GM19372 (cell line): ENCODE data around the gene DTX3.
"Not testable (repeated sequence)": the region's sequence is repeated elsewhere in the genome, so short reads cannot be mapped to it uniquely, and the experiment has no call there.

Source experiments
- ATAC-seq: cut with Tn5 transposase; IDR thresholded peaks from one replicate; pipeline ENCODE4 v1.9.1; 2021; ENCODE audit warnings: mild to moderate bottlenecking, low read depth, moderate library complexity; ENCODE audit not compliant: unreplicated experiment

Gene DTX3

DNA sequence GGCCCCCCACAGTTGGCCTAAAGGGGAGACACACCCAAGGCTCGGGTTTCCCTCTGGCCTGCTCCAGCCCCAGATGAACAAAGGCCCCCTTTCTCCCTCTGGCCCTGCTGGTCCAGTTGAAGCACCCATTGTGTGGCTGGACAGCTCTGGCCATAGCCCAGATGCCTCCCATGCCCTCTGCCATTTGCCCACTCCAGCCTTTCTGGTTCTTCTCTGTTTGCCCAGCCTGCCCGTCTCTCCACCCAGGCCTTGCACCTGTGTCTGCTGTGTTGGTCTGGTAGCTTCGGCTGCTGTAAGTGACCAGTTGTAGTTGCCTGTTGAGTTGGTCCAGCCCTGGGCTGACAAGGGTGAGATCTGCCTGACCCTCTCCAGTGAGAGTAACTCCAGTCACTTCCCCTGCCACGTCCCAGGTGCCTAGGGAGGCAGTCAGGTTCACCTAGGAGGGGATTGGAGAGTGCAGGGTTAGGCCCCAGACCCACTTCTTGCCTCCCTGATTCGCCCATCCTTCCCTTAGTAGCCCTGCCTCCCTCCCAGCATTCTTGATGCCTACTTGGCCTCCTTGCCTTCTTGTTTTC is 25.4 kb downstream of the DTX3 start:
- ATAC-seq = no peak

DNA sequence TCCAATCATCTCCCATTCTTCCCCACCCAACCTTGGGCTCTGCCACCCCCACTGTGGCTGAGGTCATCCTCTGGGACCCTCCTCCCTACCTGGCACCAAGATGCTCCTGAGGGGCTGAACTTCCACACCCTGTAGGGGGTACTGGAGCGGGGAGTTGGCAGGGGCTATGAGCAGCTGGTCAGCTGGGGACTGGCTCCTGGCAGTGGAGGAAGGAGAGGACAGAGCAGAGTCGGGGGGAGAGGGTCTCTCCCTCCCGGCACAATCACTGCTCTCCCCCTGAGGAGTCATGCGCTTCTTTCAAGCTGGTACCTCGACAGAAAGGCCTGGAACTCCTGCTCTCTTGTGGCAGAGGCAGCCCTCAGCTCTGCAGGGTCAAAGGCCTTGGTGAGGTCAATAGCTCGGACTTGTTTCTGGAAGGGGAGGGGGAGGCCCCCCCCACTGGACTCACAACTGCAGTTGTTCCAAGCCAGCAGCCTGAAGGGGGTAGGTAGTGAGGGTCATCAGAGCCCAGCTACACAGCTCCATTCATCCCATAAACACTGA is 26.3 kb downstream of the DTX3 start:
- ATAC-seq = no peak

DNA sequence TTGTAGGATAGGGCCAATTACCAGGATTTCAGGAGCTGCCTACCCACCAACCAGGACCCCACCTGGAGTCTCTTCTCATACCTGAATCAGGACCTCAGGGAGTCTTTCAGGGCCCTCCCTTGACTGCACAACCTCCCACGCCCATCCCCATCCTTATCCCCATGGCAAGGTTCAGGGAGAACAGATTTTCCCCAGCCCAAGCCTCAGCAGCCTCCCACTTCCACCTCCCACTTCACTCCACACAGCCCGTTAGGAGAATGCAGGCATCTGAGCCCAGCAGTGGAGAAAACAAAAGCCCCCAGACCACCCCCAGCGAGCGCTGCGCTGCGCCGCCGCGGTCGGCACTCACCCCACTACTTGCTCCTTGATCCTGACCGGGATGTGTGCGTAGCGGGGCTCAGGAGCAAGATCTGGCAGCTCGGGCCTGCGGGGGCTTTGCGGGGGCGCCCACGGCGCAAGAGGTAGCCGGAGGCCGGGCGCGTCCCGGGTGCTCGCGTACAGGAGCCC is 27.0 kb downstream of the DTX3 start:
- no peak for ATAC-seq

DNA sequence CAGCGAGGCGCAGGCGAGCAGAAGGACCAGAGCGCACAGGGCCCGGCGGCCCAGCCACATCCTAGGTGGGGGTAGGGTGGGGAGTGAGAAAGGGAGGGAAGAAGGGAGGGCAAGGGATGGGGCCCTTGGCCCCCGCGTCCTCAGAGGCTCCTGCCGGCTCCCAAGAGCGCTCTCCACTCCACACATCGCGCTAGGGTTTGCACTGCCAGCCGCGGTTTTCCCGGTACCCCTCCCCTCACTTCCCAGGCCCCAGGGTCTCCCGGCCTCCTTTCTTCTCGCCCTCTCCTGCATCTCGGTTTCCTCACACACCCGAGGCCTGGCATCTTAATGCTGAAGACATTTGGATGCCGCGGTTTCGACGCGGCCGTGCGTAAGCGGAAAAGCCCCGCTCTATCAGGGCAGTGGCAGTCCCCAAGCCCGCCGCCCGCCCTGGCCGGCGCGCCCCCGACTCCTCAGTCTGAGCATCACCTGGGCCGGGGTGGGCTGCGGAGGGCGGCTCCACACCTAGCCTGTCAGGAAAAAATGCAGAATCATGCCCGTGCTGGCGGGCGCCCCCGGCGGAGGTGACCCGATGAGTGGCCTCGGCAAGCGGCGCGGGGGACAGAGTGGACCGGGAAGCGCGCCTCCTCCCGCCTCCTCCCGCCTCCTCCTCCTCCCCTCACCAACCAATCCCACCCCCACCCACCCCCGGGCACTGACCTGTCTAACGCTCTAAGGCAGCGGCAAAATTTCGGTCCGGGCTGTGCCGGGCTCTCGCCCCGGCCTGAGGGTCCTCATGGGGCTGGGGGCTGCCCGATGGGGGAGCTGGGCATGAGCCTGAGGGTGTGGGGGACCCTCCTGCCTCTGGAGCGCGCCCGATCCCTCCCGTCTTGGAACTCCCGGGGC is 27.7 kb downstream of the DTX3 start:
- peak; percentile 12 for ATAC-seq

DNA sequence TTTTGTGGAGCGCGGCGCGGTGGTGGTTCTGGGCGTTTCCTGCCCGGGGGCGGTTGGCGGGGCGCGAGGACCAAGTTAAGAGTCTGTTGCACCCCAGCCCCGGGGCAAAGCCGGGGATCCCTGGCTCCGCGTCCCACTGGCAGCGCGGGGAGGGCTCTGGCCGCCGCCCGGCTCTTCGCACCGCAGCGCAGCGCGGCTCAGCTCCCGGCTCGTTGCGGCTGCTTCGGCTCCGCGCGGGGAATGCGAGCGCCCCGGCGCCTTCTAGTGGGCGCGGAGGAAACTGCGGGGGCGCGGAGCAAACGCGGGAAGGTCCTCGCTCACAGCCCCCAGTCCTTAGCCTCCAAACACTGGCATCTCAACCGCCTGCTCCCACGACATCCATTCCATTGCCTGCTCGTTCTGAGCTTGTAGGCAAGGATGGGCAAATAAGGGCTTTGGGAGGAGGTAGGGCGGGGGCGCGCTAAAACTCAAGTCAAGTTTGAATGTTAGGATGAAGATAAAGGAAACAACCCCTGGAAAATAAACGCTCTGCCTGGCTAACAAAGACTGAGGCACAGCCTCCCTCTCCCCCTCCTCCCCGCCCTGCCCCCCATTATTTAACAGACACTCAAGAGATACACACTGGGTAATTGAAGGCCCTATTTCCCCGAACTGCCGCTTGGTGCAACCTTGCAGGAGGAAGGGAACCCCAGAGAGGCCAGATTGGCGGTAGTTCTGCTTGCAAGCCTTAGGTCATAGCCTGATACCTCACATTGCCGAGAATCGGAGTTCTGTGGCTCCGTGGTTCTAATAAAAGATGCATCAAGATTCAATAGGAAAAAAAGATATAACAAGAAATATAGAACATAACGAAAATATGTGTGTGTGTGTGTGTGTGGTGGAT is 28.6 kb downstream of the DTX3 start, which contains the start of gene B4GALNT1:
Gene B4GALNT1, minus strand, starts transcription at position 244 of the 883 bp plus-strand sequence. CDS start 1,069 bp downstream, outside the sequence.
- peak; percentile 85 for ATAC-seq

DNA sequence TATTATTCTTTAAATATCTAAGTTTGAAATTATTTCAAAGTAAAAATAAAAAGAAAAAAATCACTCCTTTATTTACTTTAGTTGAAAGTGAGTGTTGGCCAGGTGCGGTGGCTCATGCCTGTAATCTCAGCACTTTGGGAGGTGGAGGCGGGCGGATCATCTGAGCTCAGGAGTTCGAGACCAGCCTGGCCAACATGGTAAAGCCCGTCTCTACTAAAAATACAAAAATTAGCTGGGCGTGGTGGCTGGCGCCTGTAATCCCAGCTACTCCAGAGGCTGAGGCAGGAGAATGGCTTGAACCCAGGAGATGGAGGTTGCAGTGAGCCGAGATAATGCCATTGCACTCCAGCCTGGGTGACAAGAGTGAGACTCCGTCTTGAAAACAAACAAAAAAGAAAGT is 32.1 kb downstream of the DTX3 start:
- not testable (repeated sequence) for ATAC-seq

DNA sequence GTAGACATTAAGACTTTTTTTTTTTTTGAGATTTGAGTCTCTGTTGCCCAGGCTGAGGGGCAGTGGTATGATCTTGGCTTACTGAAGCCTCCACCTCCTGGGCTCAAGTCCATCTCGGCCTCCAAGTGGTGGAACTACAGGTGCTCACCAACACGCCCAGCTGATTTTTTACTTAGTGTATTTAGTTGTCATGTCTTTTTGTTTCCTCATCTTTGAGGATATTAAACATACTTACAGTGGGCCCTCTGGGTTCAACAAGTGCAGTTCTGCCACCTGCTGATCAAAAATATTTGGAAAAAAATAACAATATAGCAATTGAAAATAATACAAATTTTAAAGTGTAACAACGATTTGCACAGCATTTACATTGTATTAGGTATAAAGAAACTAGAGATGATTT is 32.7 kb downstream of the DTX3 start:
- no peak for ATAC-seq

DNA sequence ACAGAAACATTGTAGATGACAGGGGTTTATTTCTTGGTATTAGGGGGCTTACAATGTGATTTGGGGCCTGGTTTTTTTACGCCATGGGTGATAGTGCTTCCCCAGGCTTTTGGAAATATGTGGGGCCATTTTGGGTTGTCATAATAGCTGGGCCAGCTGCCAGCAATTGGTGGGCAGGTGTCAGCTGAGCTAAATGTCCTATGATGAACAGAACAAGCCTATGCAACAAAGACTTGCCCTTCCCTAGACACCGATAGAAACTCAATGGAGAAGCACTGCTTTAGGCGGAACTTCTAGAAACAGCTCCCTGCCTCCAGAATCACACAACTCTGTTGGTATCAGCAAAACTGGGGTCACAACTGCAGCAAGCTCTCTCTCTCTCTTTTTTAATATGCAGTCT is 33.5 kb downstream of the DTX3 start:
- no peak for ATAC-seq

DNA sequence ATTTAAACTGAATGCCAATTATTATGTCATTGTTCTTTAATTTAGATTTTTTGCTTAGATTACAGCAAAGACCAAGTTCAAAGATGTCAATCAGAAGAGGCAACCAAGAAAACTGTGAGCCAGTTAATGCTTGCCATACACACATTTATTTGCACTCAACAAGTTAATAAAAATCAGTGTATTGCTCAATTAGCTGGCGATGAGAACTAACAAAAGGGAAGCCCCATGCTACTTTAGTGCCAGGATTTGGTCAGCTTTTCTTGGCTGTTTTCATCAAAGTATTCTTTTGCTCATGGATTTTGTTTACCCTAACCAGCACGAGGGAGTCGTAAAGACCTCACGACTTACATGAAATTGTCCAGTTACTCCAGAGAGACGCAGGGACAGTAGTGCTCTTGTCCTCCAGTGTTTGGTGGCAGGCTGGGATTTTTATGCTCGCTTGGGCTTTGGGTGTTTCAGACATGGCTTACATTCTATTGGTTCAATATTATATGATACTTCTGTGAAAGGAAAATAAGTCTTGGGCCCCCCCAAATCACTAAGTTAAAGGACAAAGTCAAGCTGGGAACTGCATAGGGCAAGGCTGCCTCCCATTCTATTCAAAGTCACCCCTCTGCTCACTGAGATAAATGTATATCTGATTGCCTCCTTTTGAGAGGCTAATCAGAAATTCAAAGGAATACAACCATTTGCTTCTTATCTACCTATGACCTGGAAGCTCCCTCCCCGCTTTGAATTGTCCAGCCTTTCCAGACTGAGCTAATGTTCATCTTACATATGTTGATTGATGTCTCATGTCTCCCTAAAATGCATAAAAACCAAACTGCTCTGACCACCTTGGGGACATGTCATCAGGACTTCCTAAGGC is 35.8 kb downstream of the DTX3 start:
- no peak for ATAC-seq

DNA sequence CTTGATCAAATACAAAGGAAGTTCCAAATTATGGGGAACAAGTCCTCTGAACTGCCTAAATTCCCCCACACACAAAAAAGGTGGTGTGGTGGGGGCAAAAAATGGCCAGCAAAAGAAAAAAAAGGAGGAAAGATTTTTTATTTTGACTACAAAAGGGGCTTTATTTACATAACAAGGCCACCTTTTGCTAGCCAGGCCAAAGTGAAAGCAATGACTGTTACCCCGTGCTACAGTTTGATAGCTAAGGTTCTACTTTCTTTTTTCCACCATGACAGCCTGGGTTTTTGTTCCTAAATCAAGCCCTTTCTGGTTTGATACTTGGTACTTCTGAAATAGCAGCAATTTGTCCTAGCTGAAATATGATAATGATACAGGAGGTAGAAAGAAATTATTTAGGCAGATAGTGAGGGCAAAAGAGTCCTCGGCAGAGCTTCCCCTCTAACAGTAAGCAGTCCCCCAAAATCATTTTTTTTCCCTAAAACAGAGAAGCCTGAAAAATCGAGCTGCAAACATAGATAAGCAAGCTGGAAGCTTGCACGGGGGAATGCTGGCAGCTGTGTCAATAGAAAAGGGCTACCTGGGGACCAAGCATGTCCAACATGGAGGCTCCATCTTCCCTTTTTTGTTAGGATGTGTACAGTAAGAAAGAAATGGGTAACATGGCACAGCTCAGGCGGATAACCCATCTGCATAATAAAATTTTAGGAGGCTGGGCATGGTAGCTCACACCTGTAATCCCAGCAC is 37.2 kb downstream of the DTX3 start:
- no peak for ATAC-seq

DNA sequence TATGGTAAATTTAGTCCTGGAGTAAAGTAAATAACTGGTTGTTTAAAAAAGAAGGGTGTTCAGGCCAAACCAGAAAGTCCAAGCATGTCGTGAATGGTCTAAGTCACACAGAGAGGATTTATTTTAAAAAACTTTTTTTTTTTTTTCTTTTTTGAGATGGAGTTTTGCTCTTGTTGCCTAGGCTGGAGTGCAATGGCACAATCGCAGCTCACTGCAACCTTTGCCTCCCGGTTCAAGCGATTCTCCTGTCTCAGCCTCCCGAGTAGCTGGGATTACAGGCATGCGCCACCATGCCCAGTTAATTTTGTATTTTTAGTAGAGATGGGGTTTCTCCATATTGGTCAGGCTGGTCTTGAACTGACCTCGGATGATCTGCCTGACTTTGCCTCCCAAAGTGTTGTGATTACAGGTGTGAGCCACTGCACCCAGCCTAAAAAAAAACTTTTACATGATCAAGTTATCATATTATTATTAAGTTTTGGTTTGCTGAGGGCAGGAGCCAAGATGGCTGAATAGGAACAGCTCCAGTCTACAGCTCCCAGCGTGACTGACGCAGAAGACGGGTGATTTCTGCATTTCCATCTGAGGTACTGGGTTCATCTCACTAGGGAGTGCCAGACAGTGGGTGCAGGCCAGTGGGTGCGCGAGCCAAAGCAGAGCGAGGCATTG is 41.5 kb downstream of the DTX3 start:
- not testable (repeated sequence) for ATAC-seq

DNA sequence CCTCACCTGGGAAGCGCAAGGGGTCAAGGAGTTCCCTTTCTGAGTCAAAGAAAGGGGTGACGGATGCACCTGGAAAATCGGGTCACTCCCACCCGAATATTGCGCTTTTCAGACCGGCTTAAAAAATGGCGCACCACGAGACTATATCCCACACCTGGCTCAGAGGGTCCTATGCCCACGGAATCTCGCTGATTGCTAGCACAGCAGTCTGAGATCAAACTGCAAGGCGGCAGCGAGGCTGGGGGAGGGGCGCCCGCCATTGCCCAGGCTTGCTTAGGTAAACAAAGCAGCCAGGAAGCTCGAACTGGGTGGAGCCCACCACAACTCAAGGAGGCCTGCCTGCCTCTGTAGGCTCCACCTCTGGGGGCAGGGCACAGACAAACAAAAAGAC is 42.0 kb downstream of the DTX3 start:
- not testable (repeated sequence) for ATAC-seq

DNA sequence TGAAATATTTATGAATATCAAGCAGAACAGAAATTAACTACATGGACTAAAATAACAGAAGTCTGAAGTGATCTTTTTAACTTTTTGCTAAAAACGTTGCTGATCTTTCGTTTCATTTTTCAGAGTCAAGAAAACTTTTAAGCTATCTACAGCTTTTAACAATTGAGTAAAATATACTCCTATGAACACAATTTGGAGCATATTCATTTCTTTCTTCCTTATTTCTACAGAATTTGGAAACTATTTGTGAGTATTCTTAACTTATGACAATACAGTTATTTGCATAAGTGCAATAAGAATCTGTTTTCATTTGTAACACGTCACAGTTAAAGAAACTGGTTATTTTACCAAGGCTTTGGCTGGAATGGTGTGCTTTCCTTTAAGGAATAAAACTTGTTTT is 49.4 kb downstream of the DTX3 start:
- no peak for ATAC-seq

DNA sequence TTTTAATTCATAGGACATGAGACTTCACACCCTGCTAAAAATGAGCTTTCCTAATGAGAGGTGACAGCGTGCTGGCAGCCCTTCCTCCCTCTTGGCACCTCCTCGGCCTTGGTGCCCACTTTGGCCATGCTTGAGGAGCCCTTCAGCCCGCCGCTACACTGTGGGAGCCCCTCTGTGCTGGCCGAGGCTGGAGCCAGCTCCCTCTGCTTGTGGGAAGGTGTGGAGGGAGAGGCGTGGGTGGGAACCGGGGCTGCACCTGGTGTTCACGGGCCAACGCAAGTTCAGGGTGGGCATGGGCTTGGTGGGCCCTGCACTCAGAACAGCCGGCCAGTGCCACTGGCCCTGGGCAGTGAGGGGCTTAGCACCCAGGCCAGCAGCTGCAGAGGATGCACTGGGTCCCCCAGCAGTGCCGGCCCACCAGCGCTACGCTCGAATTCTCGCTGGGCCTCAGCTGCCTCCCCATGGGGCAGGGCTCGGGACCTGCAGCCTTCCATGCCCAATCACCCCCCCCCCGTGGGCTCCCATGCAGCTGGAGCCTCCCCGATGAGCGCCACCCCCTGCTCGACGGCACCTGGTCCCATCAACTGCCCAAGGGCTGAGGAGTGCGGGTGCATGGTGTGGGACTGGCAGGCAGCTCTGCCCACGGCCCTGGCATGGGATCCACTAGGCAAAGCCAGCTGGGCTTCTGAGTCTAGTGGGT is 51.1 kb downstream of the DTX3 start:
- ATAC-seq = no peak

DNA sequence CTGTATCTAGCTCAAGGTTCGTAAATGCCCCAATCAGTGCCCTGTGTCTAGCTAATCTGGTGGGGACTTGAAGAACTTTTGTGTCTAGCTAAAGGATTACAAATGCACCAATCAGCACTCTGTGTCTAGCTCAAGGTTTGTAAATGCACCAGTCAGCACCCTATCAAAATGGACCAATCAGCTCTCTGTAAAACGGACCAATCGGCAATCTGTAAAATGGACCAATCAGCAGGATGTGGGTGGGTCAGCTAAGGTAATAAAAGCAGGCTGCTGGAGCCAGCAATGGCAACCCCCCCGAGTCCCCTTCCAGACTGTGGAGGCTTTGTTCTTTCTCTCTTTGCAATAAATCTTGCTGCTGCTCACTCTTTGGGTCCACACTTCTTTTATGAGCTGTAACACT is 51.8 kb downstream of the DTX3 start:
- not testable (repeated sequence) for ATAC-seq

DNA sequence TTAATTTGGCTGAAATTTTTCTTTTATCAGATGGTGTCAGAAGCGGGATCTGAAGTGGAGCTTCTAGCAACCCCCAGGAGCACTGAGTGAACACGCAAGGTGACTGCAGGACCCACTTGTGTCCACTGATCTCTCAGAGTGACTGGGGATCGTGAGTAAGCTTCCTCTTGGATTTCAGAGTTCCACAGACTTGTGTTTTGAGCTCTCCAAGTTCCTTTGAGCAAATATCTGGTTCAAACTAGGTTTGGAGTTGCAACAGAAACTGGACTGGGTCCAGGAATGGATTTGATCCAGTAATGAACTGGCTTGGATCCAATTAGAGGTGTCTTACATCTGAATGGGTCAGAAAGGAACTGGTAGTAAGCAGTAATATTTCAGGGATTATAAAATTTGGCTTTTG is 53.1 kb downstream of the DTX3 start:
- no peak for ATAC-seq

DNA sequence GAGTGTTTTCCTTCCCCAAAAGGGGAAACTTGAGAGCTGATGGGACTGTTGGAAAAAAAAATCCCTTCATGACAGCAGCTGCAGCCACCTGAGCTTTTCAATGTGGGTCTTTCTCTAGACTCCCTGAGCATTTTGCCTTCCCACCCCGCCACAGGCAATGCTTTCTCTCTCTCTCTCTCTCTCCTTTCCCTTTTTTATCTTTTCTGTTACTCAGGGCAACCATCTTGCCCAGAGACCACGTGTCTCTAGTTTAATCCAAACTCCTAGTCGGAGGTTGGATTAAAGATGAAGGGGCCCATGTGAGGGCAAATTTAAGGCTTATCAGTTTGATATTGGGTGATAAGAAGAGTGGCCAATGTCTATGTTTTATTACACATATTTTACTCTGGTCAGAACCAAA is 54.3 kb downstream of the DTX3 start:
- ATAC-seq = no peak
